OCI-LY1 (cell line): Measurements from ENCODE around the gene TNFSF4.

Experiments used
- H2AFZ ChIP-seq: fragments of 200-600 bp; sonication (generic), shearing (Covaris generic); 2 replicates; pipeline ENCODE4 v1.6.0; 2014; ENCODE audit warnings: antibody characterized with exemption, mild to moderate bottlenecking, low read length
- H3F3A ChIP-seq: fragments of 200-600 bp; sonication (generic), shearing (Covaris generic); 2 replicates; pipeline ENCODE4 v1.6.0; 2014; ENCODE audit warnings: mild to moderate bottlenecking, antibody characterized with exemption, low read length, moderate library complexity; ENCODE audit not compliant: insufficient read depth
- H3K27ac ChIP-seq: fragments of 200-600 bp; sonication (generic); 2 replicates; pipeline ENCODE4 v1.5.1; 2014; ENCODE audit warnings: low read length, mixed run types, mild to moderate bottlenecking, low read depth; ENCODE audit not compliant: poor library complexity, severe bottlenecking
- H3K27me3 ChIP-seq: fragments of 200-600 bp; sonication (generic); 2 replicates; pipeline ENCODE4 v1.6.0; 2014; ENCODE audit warnings: antibody characterized with exemption, mild to moderate bottlenecking, low read length, moderate library complexity; ENCODE audit not compliant: insufficient read depth
- H3K36me3 ChIP-seq: fragments of 200-600 bp; sonication (generic); 2 replicates; pipeline ENCODE4 v1.6.1; 2014; ENCODE audit warnings: mild to moderate bottlenecking, antibody characterized with exemption, low read length, moderate library complexity, mixed read lengths; ENCODE audit not compliant: insufficient read depth
- H3K4me1 ChIP-seq: fragments of 200-600 bp; sonication (generic); 2 replicates; pipeline ENCODE4 v1.5.1; 2014; ENCODE audit warnings: mild to moderate bottlenecking, low read length, moderate library complexity; ENCODE audit not compliant: insufficient read depth, severe bottlenecking
- H3K4me2 ChIP-seq: fragments of 200-600 bp; sonication (generic), shearing (Covaris generic); 2 replicates; pipeline ENCODE4 v1.6.1; 2014; ENCODE audit warnings: low read length
- H3K4me3 ChIP-seq: fragments of 200-600 bp; sonication (generic); 2 replicates; pipeline ENCODE4 v1.5.1; 2014; ENCODE audit warnings: low read length, low read depth, mild to moderate bottlenecking, mixed read lengths; ENCODE audit not compliant: poor library complexity, severe bottlenecking
- H3K79me2 ChIP-seq: fragments of 200-600 bp; shearing (Covaris generic); 2 replicates; pipeline ENCODE4 v1.6.1; 2016; ENCODE audit warnings: mixed run types, low read length, mixed read lengths; ENCODE audit not compliant: insufficient read depth
- H3K9ac ChIP-seq: fragments of 200-600 bp; sonication (generic), shearing (Covaris generic); 2 replicates; pipeline ENCODE4 v1.6.1; 2014; ENCODE audit warnings: mild to moderate bottlenecking, low read length, mixed read lengths
- H3K9me2 ChIP-seq: fragments of 200-600 bp; sonication (generic), shearing (Covaris generic); 2 replicates; pipeline ENCODE4 v1.6.1; 2014; ENCODE audit warnings: low read depth, mild to moderate bottlenecking, low read length, mixed read lengths
- H3K9me3 ChIP-seq: fragments of 200-600 bp; shearing (Covaris generic); 2 replicates; pipeline ENCODE4 v1.6.1; 2014; ENCODE audit warnings: low read length, mixed read lengths
- H4K20me1 ChIP-seq: fragments of 200-600 bp; sonication (generic), shearing (Covaris generic); 2 replicates; pipeline ENCODE4 v1.6.0; 2016; ENCODE audit warnings: mild to moderate bottlenecking, low read length; ENCODE audit not compliant: insufficient read depth
- CTCF ChIP-seq: fragments of 200-600 bp; sonication (generic), shearing (Covaris generic); IDR thresholded peaks from 2 replicates; pipeline ENCODE4 v1.5.1; 2017; ENCODE audit warnings: mild to moderate bottlenecking, antibody characterized with exemption, low read length, moderate library complexity, mixed read lengths
- EZH2 ChIP-seq: fragments of 200-600 bp; sonication (generic), shearing (Covaris generic); IDR thresholded peaks from 2 replicates; pipeline ENCODE4 v1.8.0; 2017; ENCODE audit warnings: borderline replicate concordance, mixed run types, mild to moderate bottlenecking, antibody characterized with exemption, low read length, moderate library complexity, mixed read lengths

Gene TNFSF4

DNA sequence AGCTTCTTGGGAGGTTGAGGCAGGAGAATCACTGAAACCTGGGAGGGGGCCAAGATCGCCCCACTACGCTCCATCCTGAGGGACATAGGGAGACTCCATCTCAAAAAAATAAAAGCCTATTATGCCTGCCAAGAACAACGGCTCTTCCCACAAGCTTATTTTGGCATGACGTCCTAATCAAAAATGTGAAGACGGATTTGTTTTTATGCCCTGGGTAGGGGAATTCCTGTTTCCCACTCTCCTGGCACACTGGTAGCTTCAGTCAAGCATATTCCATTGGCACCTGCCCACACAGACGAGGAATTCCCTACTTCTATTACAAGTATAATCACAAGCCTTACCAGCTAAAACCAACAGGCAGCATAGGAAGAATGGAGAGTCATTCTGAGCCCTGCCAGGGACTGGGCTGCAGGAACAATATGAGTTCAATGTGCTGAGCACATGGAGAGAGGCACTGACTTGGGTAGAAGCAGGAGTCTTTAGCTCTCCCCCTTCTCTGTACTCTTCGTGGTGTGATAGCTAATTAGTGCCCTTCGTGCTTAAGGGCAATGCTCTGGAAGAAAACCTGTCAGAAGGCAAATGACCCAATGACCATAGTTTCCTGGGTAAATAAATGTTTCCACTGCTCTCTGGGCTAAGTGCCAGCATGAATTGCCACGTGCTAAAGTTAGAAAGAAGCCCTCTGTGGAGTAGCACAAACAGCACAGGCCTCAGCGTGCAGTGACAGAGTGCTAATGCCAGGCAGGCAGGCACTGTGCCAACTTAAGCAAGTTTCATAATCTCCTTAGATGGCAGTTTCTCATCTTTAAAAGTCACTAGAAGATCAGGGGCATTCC, 16.8 kb downstream of the TNFSF4 start:
- H2AFZ ChIP-seq: no peak overlapping the region
- TF ChIP-seq EZH2: no peak
- TF ChIP-seq CTCF: no peak
- H3K4me3 ChIP-seq: no peak overlapping the region
- H4K20me1 ChIP-seq: no peaks in the 10 kb centered on the region
- H3K27ac ChIP-seq: no peak overlapping the region
- H3F3A ChIP-seq: no peaks in the 10 kb centered on the region
- H3K9ac ChIP-seq: no peak overlapping the region
- peaks cover 12% of the 10 kb centered on the region for H3K4me1 ChIP-seq
- H3K36me3 ChIP-seq: no peaks in the 10 kb centered on the region
- 0 out of 2 replicates have a peak, but pooled peaks cover 3% of the 10 kb centered on the region for H3K27me3 ChIP-seq
- H3K79me2 ChIP-seq: no peaks in the 10 kb centered on the region
- H3K4me2 ChIP-seq: no peak overlapping the region; the same call in 1 of the 2 replicates
- no peaks in the 10 kb centered on the region for H3K9me3 ChIP-seq
- H3K9me2 ChIP-seq: no peaks in the 10 kb centered on the region

DNA sequence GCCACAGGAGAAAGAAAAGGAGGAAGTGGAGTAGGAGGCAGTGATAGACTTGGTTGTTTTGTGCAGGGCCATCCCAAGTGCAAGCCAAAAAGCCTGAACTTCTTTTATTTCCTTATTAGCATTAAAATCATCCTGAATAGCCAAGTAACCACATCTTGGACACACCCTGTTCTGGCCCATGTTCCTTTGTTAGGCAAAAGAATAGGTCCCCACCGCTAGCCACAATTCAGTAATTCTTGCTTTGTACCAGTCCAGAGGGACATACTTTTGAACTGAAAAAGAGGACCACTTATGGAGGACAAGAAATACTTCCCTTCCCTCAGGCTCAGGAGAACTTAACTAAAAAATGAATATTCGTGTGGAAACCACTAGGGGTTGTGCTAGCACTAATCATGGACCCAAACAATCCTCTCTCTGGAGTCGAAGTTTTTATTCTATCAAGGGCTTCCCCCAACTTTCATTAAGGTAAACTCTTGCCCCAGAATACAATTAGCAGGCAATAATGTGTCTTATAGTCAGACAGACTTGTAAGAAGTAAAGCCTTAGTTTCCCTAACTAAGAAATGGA, 19.4 kb downstream of the TNFSF4 start:
- Histone ChIP-seq H4K20me1 (no peaks in the 10 kb centered on the region), H3K9me2 (no peaks in the 10 kb centered on the region), H3K9me3 (no peaks in the 10 kb centered on the region), H3K4me3 (no peak overlapping the region), H3K4me2 (no peak overlapping the region), H3K79me2 (no peaks in the 10 kb centered on the region), H3K4me1 (peaks cover 12% of the 10 kb centered on the region), H2AFZ (no peak overlapping the region), H3K9ac (no peak overlapping the region), H3K27me3 (0 out of 2 replicates have a peak, but pooled peaks cover 3% of the 10 kb centered on the region), H3F3A (no peaks in the 10 kb centered on the region), H3K36me3 (no peaks in the 10 kb centered on the region), H3K27ac (no peak overlapping the region)
- no peak for TF ChIP-seq EZH2
- TF ChIP-seq CTCF: no peak

GRCh38 chr1:173181791-173182190, 25.3 kb downstream of the TNFSF4 start:
- Histone ChIP-seq H3F3A (no peaks in the 10 kb centered on the region), H3K9me3 (no peaks in the 10 kb centered on the region), H3K4me1 (no peaks in the 10 kb centered on the region), H3K9me2 (no peaks in the 10 kb centered on the region), H4K20me1 (no peaks in the 10 kb centered on the region), H3K4me3 (no peak overlapping the region), H3K27ac (no peak overlapping the region), H3K4me2 (no peak overlapping the region), H3K36me3 (no peaks in the 10 kb centered on the region), H3K79me2 (no peaks in the 10 kb centered on the region), H3K9ac (no peak overlapping the region), H3K27me3 (0 out of 2 replicates have a peak, but pooled peaks cover 3% of the 10 kb centered on the region), H2AFZ (no peak overlapping the region)
- TF ChIP-seq EZH2 (no peak), CTCF (no peak)
